ENCODE results near the gene PCDHB10. TPM values are rescaled to one million over a fixed set of nuclear protein-coding genes. Genes with fewer than 3 reads are reported as not detected.

The PCDHB10 gene
- total RNA-seq (1 to 10 TPM in 4 of 7 donors, under 1 TPM in 3; 0.74 to 2.7 (median 1.4) TPM), polyA plus RNA-seq (under 1 TPM; 0.09 to 0.26 (median 0.15) TPM)
- long read RNA-seq, donor 1, partial matches to known transcripts = 0 of 2 reads
- long read RNA-seq, donor 1, other reads (novel, unspliced or antisense) = 0 of 2 reads
- long read RNA-seq, donor 2, transcript PCDHB10-201 (1 exons, 3,290 nt) = major isoform, 6 of 6 reads
- long read RNA-seq, donor 2, partial matches to known transcripts = 0 of 6 reads
- long read RNA-seq, donor 2, other reads (novel, unspliced or antisense) = 0 of 6 reads

DNA sequence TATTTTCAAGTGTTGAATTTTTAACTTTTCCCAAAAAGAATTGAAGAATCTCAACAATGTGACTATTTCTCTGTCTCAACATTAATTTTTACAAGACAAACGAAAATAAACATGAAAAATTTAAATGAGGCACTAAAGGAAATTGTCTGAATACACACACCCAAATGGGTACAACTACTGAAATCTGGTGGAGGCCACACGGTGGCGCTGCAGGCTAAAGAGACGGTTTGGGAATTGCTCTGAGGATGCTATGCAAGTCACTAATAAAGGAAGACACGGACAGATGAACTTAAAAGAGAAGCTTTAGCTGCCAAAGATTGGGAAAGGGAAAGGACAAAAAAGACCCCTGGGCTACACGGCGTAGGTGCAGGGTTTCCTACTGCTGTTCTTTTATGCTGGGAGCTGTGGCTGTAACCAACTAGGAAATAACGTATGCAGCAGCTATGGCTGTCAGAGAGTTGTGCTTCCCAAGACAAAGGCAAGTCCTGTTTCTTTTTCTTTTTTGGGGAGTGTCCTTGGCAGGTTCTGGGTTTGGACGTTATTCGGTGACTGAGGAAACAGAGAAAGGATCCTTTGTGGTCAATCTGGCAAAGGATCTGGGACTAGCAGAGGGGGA is at the start of gene PCDHB10:
TSS of gene PCDHB10 (plus strand) at position 244 of the 616 bp plus-strand sequence. CDS start at position 444, 200 bp downstream.
- no peak within 1 kb of the TSS for H3K27ac ChIP-seq
- no peak within 1 kb of the TSS for H3K4me3 ChIP-seq
- TF ChIP-seq POLR2A (IDR thresholded peaks at IDR 0.05) = no peak
- TF ChIP-seq, protein P1, sequence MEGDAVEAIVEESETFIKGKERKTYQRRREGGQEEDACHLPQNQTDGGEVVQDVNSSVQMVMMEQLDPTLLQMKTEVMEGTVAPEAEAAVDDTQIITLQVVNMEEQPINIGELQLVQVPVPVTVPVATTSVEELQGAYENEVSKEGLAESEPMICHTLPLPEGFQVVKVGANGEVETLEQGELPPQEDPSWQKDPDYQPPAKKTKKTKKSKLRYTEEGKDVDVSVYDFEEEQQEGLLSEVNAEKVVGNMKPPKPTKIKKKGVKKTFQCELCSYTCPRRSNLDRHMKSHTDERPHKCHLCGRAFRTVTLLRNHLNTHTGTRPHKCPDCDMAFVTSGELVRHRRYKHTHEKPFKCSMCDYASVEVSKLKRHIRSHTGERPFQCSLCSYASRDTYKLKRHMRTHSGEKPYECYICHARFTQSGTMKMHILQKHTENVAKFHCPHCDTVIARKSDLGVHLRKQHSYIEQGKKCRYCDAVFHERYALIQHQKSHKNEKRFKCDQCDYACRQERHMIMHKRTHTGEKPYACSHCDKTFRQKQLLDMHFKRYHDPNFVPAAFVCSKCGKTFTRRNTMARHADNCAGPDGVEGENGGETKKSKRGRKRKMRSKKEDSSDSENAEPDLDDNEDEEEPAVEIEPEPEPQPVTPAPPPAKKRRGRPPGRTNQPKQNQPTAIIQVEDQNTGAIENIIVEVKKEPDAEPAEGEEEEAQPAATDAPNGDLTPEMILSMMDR (IDR thresholded peaks at IDR 0.05 in 8 of 11, conservative IDR thresholded peaks at IDR 0.05 in 3 of 11) = peak in 2 of 11 experiments; percentile 14 to 17
- 6 to 15% (median 11%) methylated on average over 10 of the region's 10 CpGs for WGBS, 5 donors
- H3K36me3 ChIP-seq = no peaks in the 10 kb centered on the region
- intact Hi-C loops (cut with DNase I; ENCODE audit: low total_unique reads) = no loop called here
- H3K9me3 ChIP-seq = peaks cover 0 to 90% (median 71%) of the 10 kb centered on the region in 8 donors
- no peak for DNase-seq
- H3K4me1 ChIP-seq = no peaks in the 10 kb centered on the region
- H3K27me3 ChIP-seq (replicated peaks in 1 of 7) = peaks cover 0 to 62% (median 0%) of the 10 kb centered on the region in 7 donors

- H3K4me3 ChIP-seq = peak within 1 kb of the TSS in 1 of 8 donors; percentile 12
- WGBS, 5 donors = 13 to 25% (median 19%) methylated on average over 18 of the region's 18 CpGs
- no peak for TF ChIP-seq POLR2AphosphoS5 (IDR thresholded peaks at IDR 0.05)
- TF ChIP-seq, protein P1 (IDR thresholded peaks at IDR 0.05 in 8 of 11, conservative IDR thresholded peaks at IDR 0.05 in 3 of 11) = peak in 1 of 11 experiments; percentile 14
- no peak for DNase-seq
- no peak within 1 kb of the TSS for H3K27ac ChIP-seq
- H3K27me3 ChIP-seq (replicated peaks in 1 of 7) = peaks cover 0 to 58% (median 0%) of the 10 kb centered on the region in 7 donors
- H3K4me1 ChIP-seq = no peaks in the 10 kb centered on the region
- no peaks in the 10 kb centered on the region for H3K36me3 ChIP-seq
- intact Hi-C loops (cut with DNase I; ENCODE audit: low total_unique reads) = no loop called here
- peaks cover 0 to 85% (median 50%) of the 10 kb centered on the region in 8 donors for H3K9me3 ChIP-seq
Observed at GRCh38 chr5:141149812-141150211, 42.3 kb upstream of the PCDHB10 start, which contains the start of gene PCDHB6. TSS of gene PCDHB6 (plus strand) at chr5:141150057. CDS start at chr5:141150258, 201 bp downstream.

- intact Hi-C loops (cut with DNase I; ENCODE audit: low total_unique reads) = no loop called here
- 36 to 48% (median 47%) methylated on average over 22 to 33 of the region's 33 CpGs for WGBS, 5 donors
- peak overlapping the region in 1 of 8 donors; percentile 12 for H3K4me3 ChIP-seq
Observed at GRCh38 chr5:141150224-141150992, 41.7 kb upstream of the PCDHB10 start.

More at GRCh38 chr5:141150224-141150992, 41.7 kb upstream of the PCDHB10 start:
- no peaks in the 10 kb centered on the region for H3K36me3 ChIP-seq
- no peaks in the 10 kb centered on the region for H3K4me1 ChIP-seq
- H3K27me3 ChIP-seq (replicated peaks in 1 of 7) = peaks cover 0 to 62% (median 0%) of the 10 kb centered on the region in 7 donors
- TF ChIP-seq, protein P1 (IDR thresholded peaks at IDR 0.05 in 8 of 11, conservative IDR thresholded peaks at IDR 0.05 in 3 of 11) = no peak
- TF ChIP-seq POLR2A (IDR thresholded peaks at IDR 0.05) (no peak), POLR2AphosphoS5 (IDR thresholded peaks at IDR 0.05) (no peak)
- peaks cover 0 to 89% (median 55%) of the 10 kb centered on the region in 8 donors for H3K9me3 ChIP-seq
- no peak for DNase-seq
- no peak overlapping the region for H3K27ac ChIP-seq
